WTC11 (cell line): ENCODE measurements around the gene PIGK. TPM values are rescaled to one million over a fixed set of nuclear protein-coding genes. Genes with fewer than 3 reads are reported as not detected.

ENCODE experiments used
- ATAC-seq: fragments of 200-7000 bp; cut with Tn5 transposase; 2 replicates; pipeline ENCODE4 v1.10.0; 2021; ENCODE audit warnings: mild to moderate bottlenecking, moderate library complexity
- CTCF ChIA-PET: fragments of 300-600 bp; sonication (Branson Sonifier 250); formaldehyde crosslinking; loops from one replicate; lab custom pipeline; 2021; ENCODE audit warnings: antibody characterized with exemption; lab: Charles Lee
- POLR2A ChIA-PET: fragments of 350-600 bp; sonication (Branson Sonifier 250); formaldehyde crosslinking; loops from one replicate; lab custom pipeline; 2021; ENCODE audit warnings: antibody characterized with exemption; lab: Charles Lee
- DNase-seq: peaks from one replicate; pipeline ENCODE4 v3.0.0; 2021; ENCODE audit warnings: low spot score
- H3K27ac Mint-ChIP-seq: 2 replicates; pipeline ENCODE4 v1.8.0; 2021; ENCODE audit warnings: mixed read lengths
- H3K27me3 Mint-ChIP-seq: 2 replicates; pipeline ENCODE4 v1.8.0; 2021; ENCODE audit warnings: low read depth, mild to moderate bottlenecking, moderate library complexity, mixed read lengths
- H3K36me3 Mint-ChIP-seq: 2 replicates; pipeline ENCODE4 v1.8.0; 2021; ENCODE audit warnings: mixed read lengths
- H3K4me1 Mint-ChIP-seq: 2 replicates; pipeline ENCODE4 v1.8.0; 2022; ENCODE audit warnings: mixed read lengths
- H3K4me3 Mint-ChIP-seq: 2 replicates; pipeline ENCODE4 v1.8.0; 2021; ENCODE audit warnings: mild to moderate bottlenecking, moderate library complexity, mixed read lengths
- H3K9me3 Mint-ChIP-seq: 2 replicates; pipeline ENCODE4 v1.8.0; 2021; ENCODE audit warnings: mixed read lengths
- AFF4 ChIP-seq: sonication (generic); formaldehyde crosslinking; IDR thresholded peaks from 2 replicates; pipeline ENCODE4 v1.8.1; 2023; ENCODE audit warnings: mild to moderate bottlenecking, missing genetic modification reagents, borderline replicate concordance
- AR ChIP-seq: fragments of 250-450 bp; sonication (Bioruptor Pico); IDR thresholded peaks from 2 replicates; pipeline ENCODE4 v1.9.0; 2021; ENCODE audit warnings: mild to moderate bottlenecking
- CREB1 ChIP-seq: sonication (generic); formaldehyde crosslinking; IDR thresholded peaks from 2 replicates; pipeline ENCODE4 v1.8.0; 2023; ENCODE audit warnings: mild to moderate bottlenecking, missing genetic modification reagents
- ESRRA ChIP-seq: sonication (generic); formaldehyde crosslinking; IDR thresholded peaks from 2 replicates; pipeline ENCODE4 v1.8.1; 2022; ENCODE audit warnings: mild to moderate bottlenecking, missing genetic modification reagents, borderline replicate concordance
- FOXK1 ChIP-seq: sonication (generic); formaldehyde crosslinking; IDR thresholded peaks from 2 replicates; pipeline ENCODE4 v1.8.0; 2022; ENCODE audit warnings: mild to moderate bottlenecking, moderate library complexity, missing genetic modification reagents
- FOXP1 ChIP-seq: sonication (generic); formaldehyde crosslinking; IDR thresholded peaks from 2 replicates; pipeline ENCODE4 v1.8.0; 2022; ENCODE audit warnings: missing genetic modification reagents, mild to moderate bottlenecking, moderate library complexity, borderline replicate concordance
- JUN ChIP-seq: sonication (generic); formaldehyde crosslinking; IDR thresholded peaks from 2 replicates; pipeline ENCODE4 v1.8.0; 2023; ENCODE audit warnings: mild to moderate bottlenecking, missing genetic modification reagents
- NR2C2 ChIP-seq: sonication (generic); formaldehyde crosslinking; IDR thresholded peaks from 2 replicates; pipeline ENCODE4 v1.8.0; 2022; ENCODE audit warnings: mild to moderate bottlenecking, missing genetic modification reagents
- RELA ChIP-seq: sonication (generic); formaldehyde crosslinking; IDR thresholded peaks from 2 replicates; pipeline ENCODE4 v1.8.1; 2022; ENCODE audit warnings: missing genetic modification reagents, mild to moderate bottlenecking, borderline replicate concordance
- SMAD3 ChIP-seq: sonication (generic); formaldehyde crosslinking; IDR thresholded peaks from 2 replicates; pipeline ENCODE4 v1.8.0; 2022; ENCODE audit warnings: missing genetic modification reagents, mild to moderate bottlenecking, borderline replicate concordance
- TCF7 ChIP-seq: sonication (generic); formaldehyde crosslinking; IDR thresholded peaks from 2 replicates; pipeline ENCODE4 v1.8.0; 2022; ENCODE audit warnings: mild to moderate bottlenecking, low read depth, missing genetic modification reagents, moderate library complexity
- TEAD4 ChIP-seq: sonication (generic); formaldehyde crosslinking; IDR thresholded peaks from 2 replicates; pipeline ENCODE4 v1.8.0; 2022; ENCODE audit warnings: mild to moderate bottlenecking, missing genetic modification reagents
- ZBTB43 ChIP-seq: sonication (generic); formaldehyde crosslinking; IDR thresholded peaks from 2 replicates; pipeline ENCODE4 v1.8.1; 2023; ENCODE audit warnings: mild to moderate bottlenecking, missing genetic modification reagents
- ZNF121 ChIP-seq: sonication (generic); formaldehyde crosslinking; IDR thresholded peaks from 2 replicates; pipeline ENCODE4 v1.8.0; 2023; ENCODE audit warnings: missing genetic modification reagents
- ZNF138 ChIP-seq: sonication (generic); formaldehyde crosslinking; conservative IDR thresholded peaks from 2 replicates; pipeline ENCODE4 v1.8.1; 2022; ENCODE audit warnings: mild to moderate bottlenecking, moderate library complexity, missing genetic modification reagents
- ZNF317 ChIP-seq: sonication (generic); formaldehyde crosslinking; IDR thresholded peaks from 2 replicates; pipeline ENCODE4 v1.8.1; 2023; ENCODE audit warnings: low read depth, mild to moderate bottlenecking, moderate library complexity, missing genetic modification reagents, borderline replicate concordance
- total RNA-seq: library from RNA; stranded (reverse); gene quantifications from 3 replicates; pipeline ENCODE4 v1.2.3, GENCODE V29; 2021
- TF ChIP-seq, protein P1 (sequence below): sonication (generic); formaldehyde crosslinking; IDR thresholded peaks from 2 replicates; pipeline ENCODE4 v1.8.1; 2022; ENCODE audit warnings: low read depth, missing genetic modification reagents, borderline replicate concordance

Gene PIGK
- total RNA-seq, 1 experiment from 2014 or later = 20.5 TPM

DNA sequence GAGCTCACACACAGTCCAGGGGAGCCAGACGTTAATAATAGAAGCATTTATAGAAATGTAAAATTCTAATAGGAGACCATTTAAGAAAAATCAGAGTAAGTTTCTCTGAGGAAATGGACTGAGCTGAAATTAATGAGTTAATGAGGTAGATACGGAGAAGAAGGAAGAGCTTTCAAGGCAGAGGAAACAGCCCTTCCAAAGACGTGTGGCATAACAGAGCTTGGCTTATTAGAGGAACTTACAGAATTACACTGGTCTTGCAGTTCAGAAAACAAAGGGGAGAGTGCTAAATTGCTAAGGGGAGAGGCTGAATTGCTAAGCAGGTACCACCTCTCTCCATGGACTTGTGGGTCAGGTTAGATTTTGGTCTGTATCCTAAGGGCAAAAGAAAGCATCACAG lies 8.2 kb upstream of the PIGK start:
- Mint-ChIP-seq H3K4me1 (peaks cover 19% of the 10 kb centered on the region), H3K27me3 (no peaks in the 10 kb centered on the region), H3K4me3 (no peak overlapping the region), H3K36me3 (peaks cover 10% of the 10 kb centered on the region), H3K9me3 (peaks cover 6% of the 10 kb centered on the region), H3K27ac (peak overlapping the region; percentile 13)
- POLR2A ChIA-PET = interaction anchor here (1.2 kb wide), 1 partner anchor 8 kb away, joined by 3 read pairs; the partner anchor contains the start of gene PIGK
- TF ChIP-seq, protein P1, sequence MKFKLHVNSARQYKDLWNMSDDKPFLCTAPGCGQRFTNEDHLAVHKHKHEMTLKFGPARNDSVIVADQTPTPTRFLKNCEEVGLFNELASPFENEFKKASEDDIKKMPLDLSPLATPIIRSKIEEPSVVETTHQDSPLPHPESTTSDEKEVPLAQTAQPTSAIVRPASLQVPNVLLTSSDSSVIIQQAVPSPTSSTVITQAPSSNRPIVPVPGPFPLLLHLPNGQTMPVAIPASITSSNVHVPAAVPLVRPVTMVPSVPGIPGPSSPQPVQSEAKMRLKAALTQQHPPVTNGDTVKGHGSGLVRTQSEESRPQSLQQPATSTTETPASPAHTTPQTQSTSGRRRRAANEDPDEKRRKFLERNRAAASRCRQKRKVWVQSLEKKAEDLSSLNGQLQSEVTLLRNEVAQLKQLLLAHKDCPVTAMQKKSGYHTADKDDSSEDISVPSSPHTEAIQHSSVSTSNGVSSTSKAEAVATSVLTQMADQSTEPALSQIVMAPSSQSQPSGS (CRISPR knock-in tag) = no peak
- TF ChIP-seq AR (CRISPR knock-in tag) (no peak), TCF7 (CRISPR knock-in tag) (no peak), RELA (CRISPR knock-in tag) (no peak), FOXK1 (CRISPR knock-in tag) (no peak), AFF4 (CRISPR knock-in tag) (no peak), SMAD3 (no peak)
- ATAC-seq (no peak), DNase-seq (no peak)
- CTCF ChIA-PET = no interaction called here

DNA sequence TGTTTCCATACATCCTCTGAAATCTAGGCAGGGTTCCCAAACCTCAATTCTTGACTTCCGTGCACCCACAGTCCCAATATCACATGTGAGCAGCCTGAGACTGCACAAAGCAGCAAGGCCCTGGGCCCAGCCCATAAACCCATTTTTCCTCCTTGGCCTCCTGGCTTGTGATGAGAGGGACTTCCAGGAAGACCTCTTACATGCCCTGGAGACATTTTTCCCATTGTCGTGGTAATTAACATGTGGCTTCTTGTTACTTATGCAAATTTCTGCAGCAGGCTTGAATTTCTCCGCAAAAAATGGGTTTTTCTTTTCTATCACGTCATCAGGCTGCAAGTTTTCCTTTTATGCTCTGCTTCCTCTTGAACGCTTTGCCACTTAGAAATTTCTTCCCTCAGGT lies 3.3 kb upstream of the PIGK start:
- peaks cover 17% of the 10 kb centered on the region for H3K9me3 Mint-ChIP-seq
- no peak for DNase-seq
- H3K27me3 Mint-ChIP-seq = no peaks in the 10 kb centered on the region
- H3K27ac Mint-ChIP-seq = peak overlapping the region; percentile 70
- POLR2A ChIA-PET = no interaction called here
- TF ChIP-seq FOXP1 (CRISPR knock-in tag) (no peak), ZNF121 (CRISPR knock-in tag) (0 out of 2 replicates have a peak, but pooled peaks have one; percentile 48)
- TF ChIP-seq, all 79 proteins: peak for 1
- peak; percentile 29; the same call in 1 of the 2 replicates for ATAC-seq
- CTCF ChIA-PET = no interaction called here
- Mint-ChIP-seq H3K4me1 (peaks cover 35% of the 10 kb centered on the region), H3K36me3 (peaks cover 27% of the 10 kb centered on the region), H3K4me3 (peak overlapping the region; percentile 3; the same call in 1 of the 2 replicates)

GRCh38 chr1:77220687-77221463 lies 1.6 kb upstream of the PIGK start:
- no peaks in the 10 kb centered on the region for H3K27me3 Mint-ChIP-seq
- H3K4me1 Mint-ChIP-seq = peaks cover 29% of the 10 kb centered on the region
- no peak overlapping the region for H3K27ac Mint-ChIP-seq
- CTCF ChIA-PET = no interaction called here
- no peak for DNase-seq
- ATAC-seq = no peak
- H3K4me3 Mint-ChIP-seq = peak overlapping the region; percentile 97
- H3K36me3 Mint-ChIP-seq = peaks cover 27% of the 10 kb centered on the region
- POLR2A ChIA-PET = no interaction called here
- peaks cover 17% of the 10 kb centered on the region for H3K9me3 Mint-ChIP-seq
- TF ChIP-seq ESRRA (CRISPR knock-in tag) (no peak), FOXP1 (CRISPR knock-in tag) (no peak), ZBTB43 (CRISPR knock-in tag) (no peak), JUN (CRISPR knock-in tag) (no peak), TEAD4 (CRISPR knock-in tag) (no peak), ZNF317 (no peak), ZNF138 (CRISPR knock-in tag) (no peak), NR2C2 (CRISPR knock-in tag) (no peak), CREB1 (no peak)
